MM.1S (cell line): ENCODE results near the gene GATA2.

Experiments used
- EZH2 ChIP-seq: fragments of 300-600 bp; sonication (generic); optimal IDR thresholded peaks from 2 replicates; pipeline ENCODE3; 2017; ENCODE audit warnings: low read depth, mild to moderate bottlenecking, antibody characterized with exemption, low read length, mixed read lengths
- TF ChIP-seq, protein P1 (sequence below): fragments of 300-600 bp; sonication (generic); IDR thresholded peaks from 2 replicates; pipeline ENCODE4 v1.5.1; 2016; ENCODE audit warnings: antibody characterized with exemption, low read length, mixed read lengths

DNA sequence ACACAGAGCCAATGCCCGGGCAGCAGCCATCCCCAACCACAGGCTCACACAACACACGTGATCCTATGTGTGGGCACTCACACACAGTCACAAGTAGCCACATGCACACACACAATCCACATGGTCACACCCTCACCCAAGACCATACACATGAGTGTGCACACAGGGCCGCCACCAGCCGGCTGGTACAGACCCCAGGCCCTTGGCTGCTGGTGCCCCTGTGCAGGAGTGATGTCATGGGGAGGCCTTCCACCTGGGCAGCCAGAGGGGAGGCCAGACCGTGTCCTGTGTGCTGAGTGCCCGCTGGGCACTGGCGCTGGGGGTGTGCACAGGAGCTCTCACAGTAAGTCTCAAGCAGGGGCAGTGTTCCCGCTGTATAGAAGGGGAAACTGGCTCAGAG lies 63.2 kb downstream of the GATA2 start:
- TF ChIP-seq EZH2: no peak
- TF ChIP-seq, protein P1, sequence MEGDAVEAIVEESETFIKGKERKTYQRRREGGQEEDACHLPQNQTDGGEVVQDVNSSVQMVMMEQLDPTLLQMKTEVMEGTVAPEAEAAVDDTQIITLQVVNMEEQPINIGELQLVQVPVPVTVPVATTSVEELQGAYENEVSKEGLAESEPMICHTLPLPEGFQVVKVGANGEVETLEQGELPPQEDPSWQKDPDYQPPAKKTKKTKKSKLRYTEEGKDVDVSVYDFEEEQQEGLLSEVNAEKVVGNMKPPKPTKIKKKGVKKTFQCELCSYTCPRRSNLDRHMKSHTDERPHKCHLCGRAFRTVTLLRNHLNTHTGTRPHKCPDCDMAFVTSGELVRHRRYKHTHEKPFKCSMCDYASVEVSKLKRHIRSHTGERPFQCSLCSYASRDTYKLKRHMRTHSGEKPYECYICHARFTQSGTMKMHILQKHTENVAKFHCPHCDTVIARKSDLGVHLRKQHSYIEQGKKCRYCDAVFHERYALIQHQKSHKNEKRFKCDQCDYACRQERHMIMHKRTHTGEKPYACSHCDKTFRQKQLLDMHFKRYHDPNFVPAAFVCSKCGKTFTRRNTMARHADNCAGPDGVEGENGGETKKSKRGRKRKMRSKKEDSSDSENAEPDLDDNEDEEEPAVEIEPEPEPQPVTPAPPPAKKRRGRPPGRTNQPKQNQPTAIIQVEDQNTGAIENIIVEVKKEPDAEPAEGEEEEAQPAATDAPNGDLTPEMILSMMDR: no peak
